Measurements from ENCODE around the gene ZBTB5. TPM values are rescaled to one million over a fixed set of nuclear protein-coding genes. Genes with fewer than 3 reads are reported as not detected.
"Not testable (repeated sequence)": the region's sequence is repeated elsewhere in the genome, so short reads cannot be mapped to it uniquely, and the experiment has no call there.

ZBTB5 gene
- polyA plus RNA-seq, 2 donors, result 6.1 to 9.9 TPM

DNA sequence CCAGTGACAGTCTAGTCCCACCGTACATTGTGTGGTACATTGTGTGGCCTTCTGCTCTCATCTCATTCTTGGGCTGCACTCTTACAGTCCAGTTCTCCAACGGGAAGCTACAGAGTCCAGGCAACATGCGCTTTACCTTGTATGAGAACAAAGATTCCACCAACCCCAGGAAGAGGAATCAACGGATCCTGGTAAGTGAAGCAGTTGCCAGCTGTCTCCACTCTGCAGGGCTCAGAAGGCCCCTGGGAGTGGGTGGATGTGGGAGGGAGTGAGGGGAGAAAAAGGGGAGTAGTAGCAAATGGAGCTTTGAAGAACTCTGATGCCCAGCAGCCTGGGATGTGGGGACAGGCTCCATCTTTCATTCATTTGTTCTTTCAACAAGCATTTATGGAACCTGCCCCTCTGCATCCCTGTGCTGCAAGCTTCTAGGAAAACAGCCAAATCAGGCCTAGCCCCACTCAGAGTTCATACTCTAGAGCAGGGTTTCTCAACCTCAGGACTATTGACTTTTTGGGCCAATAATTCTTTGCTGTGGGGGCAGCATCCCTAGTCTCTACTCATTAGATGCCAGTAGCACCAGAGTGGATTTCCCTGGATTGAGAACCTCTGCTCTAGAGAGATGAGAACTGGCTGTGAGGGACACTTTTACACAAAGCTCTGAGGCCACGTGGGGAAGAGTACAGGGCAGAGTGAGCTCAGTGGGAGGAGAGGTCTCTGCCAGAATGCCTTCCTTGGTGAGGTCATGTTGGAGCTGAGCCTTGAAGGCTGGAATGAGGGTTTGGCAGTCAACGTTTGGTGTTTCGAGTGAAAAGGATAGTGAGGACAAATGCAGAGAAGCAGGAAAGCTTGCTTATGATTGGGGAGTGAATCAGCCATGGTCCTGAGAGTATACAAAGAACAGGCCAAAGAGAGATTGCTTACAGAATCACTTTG, 21.6 kb upstream of the ZBTB5 start:
- peak overlapping the region; percentile 70 to 84 for H3K4me3 ChIP-seq (ENCODE audit: low read depth in 1 of 2, low read length in 2 of 2)
- WGBS, 2 donors, result 11 to 18% methylated on average over 7 of the region's 7 CpGs
- H3K4me1 ChIP-seq (ENCODE audit: control insufficient read depth in 2 of 2, insufficient read depth in 2 of 2, low read length in 1 of 2), result peaks cover 0 to 15% of the 10 kb centered on the region in 2 donors
- no peaks in the 10 kb centered on the region for H3K9me3 ChIP-seq (ENCODE audit: control insufficient read depth in 2 of 2, insufficient read depth in 1 of 2, low read depth in 1 of 2, low read length in 1 of 2)
- peaks cover 2 to 3% of the 10 kb centered on the region in 2 donors for H3K36me3 ChIP-seq (ENCODE audit: control insufficient read depth in 2 of 2, insufficient read depth in 2 of 2, low read length in 1 of 2)
- H3K27ac ChIP-seq (ENCODE audit: low read depth in 2 of 2, low read length in 1 of 2), result peak overlapping the region; percentile 43 to 89
- H3K27me3 ChIP-seq (ENCODE audit: control insufficient read depth in 1 of 2, insufficient read depth in 2 of 2, low read length in 2 of 2), result no peaks in the 10 kb centered on the region

DNA sequence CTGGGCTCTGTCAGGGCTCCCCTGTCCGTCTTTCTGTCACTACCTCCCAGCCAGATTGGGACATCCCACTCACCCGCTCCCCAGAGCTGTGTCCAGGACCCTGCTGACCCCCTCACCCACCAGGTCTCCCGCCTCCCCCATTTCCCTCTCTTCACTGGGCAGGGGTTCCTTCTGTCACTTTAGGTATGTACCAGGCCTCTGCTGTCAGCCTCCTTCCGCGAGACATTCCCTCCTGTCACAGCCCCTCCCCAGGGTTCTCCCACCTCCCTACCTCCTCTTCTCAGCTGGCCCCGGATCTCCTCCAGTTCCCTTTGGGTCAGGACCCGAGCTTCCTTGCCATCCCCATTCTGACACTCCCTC, 21.0 kb upstream of the ZBTB5 start:
- Histone ChIP-seq H3K27me3 (ENCODE audit: control insufficient read depth in 1 of 2, insufficient read depth in 2 of 2, low read length in 2 of 2) (no peaks in the 10 kb centered on the region), H3K4me3 (ENCODE audit: low read depth in 1 of 2, low read length in 2 of 2) (peak overlapping the region; percentile 70 to 84), H3K36me3 (ENCODE audit: control insufficient read depth in 2 of 2, insufficient read depth in 2 of 2, low read length in 1 of 2) (peaks cover 2 to 3% of the 10 kb centered on the region in 2 donors), H3K9me3 (ENCODE audit: control insufficient read depth in 2 of 2, insufficient read depth in 1 of 2, low read depth in 1 of 2, low read length in 1 of 2) (no peaks in the 10 kb centered on the region), H3K27ac (ENCODE audit: low read depth in 2 of 2, low read length in 1 of 2) (peak overlapping the region; percentile 43 to 89), H3K4me1 (ENCODE audit: control insufficient read depth in 2 of 2, insufficient read depth in 2 of 2, low read length in 1 of 2) (peaks cover 0 to 15% of the 10 kb centered on the region in 2 donors)
- 3 to 6% methylated on average over 7 of the region's 7 CpGs for WGBS, 2 donors

DNA sequence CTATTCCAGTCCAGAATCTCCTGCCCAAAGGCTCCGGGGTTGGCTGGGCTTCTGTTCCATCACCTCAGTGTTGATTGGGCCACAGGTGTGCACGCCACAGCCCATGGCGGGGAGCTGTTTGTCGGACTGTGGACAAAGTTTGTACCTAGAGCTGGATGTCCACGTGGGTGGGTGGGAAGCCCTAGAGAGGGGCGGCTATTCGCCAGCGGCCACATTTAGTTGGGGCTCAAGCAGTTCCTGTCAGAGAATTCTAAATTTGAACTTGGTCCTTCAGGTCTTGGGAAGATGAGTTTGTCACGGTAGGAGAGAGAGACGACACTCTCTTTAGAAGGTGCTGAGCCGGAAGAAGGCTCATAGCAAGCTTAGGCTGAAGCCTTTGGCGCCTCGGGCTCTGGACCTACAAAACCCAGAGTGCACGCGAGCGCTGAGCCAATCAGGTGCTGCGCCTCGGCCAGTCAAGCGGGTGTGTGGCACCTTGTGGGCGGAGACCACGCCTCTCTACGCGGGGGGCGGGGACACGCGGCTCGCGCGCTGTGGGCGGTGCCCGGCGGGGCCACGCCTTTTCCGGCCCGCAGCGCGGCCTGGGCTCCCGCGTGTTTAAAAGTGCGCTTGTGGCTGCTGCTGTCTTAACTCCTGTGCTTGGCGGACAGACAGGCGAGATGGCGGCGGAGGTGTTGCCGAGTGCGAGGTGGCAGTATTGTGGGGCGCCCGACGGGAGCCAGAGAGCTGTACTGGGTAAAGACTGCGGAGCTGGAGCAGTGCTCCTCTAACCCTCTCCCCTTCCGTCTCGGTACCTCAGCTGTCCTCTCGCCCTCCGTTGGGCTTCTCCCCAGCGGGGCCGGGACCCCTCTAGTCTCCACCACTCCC, 20.4 kb upstream of the ZBTB5 start, which contains the start of gene POLR1E:
POLR1E (plus strand) TSS at position 560 of the 867 bp plus-strand sequence; CDS start at position 660, 100 bp downstream.
- Histone ChIP-seq H3K27ac (ENCODE audit: low read depth in 2 of 2, low read length in 1 of 2) (peak within 1 kb of the TSS; percentile 43 to 89), H3K9me3 (ENCODE audit: control insufficient read depth in 2 of 2, insufficient read depth in 1 of 2, low read depth in 1 of 2, low read length in 1 of 2) (no peaks in the 10 kb centered on the region), H3K27me3 (ENCODE audit: control insufficient read depth in 1 of 2, insufficient read depth in 2 of 2, low read length in 2 of 2) (no peaks in the 10 kb centered on the region), H3K4me3 (ENCODE audit: low read depth in 1 of 2, low read length in 2 of 2) (peak within 1 kb of the TSS; percentile 70 to 84), H3K4me1 (ENCODE audit: control insufficient read depth in 2 of 2, insufficient read depth in 2 of 2, low read length in 1 of 2) (peaks cover 0 to 15% of the 10 kb centered on the region in 2 donors), H3K36me3 (ENCODE audit: control insufficient read depth in 2 of 2, insufficient read depth in 2 of 2, low read length in 1 of 2) (peaks cover 2 to 3% of the 10 kb centered on the region in 2 donors)
- 3% methylated on average over 53 to 56 of the region's 56 CpGs for WGBS, 2 donors

DNA sequence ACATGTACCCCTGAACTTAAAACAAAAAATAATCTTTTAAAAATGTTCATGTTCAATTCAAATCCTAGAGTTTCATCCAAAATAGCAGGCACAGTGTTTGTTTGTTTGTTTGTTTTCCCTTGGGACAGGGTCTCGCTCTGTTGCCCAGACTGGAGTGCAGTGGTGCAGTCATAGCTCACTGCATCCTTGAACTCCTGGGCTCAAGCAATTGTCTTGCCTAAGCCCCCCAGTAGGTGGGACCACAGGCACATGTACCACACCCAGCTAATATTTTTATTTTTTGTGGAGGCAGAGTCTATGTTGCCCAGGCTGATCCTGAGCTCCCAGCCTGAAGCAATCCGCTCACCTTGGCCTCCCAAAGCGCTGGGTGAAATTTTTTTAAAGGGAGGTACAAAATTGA, 15.5 kb upstream of the ZBTB5 start:
- 85 to 93% methylated on average over 3 of the region's 3 CpGs for WGBS, 2 donors
- H3K27me3 ChIP-seq (ENCODE audit: control insufficient read depth in 1 of 2, insufficient read depth in 2 of 2, low read length in 2 of 2), result no peaks in the 10 kb centered on the region
- H3K4me3 ChIP-seq (ENCODE audit: low read depth in 1 of 2, low read length in 2 of 2), result no peak overlapping the region
- no peaks in the 10 kb centered on the region for H3K9me3 ChIP-seq (ENCODE audit: control insufficient read depth in 2 of 2, insufficient read depth in 1 of 2, low read depth in 1 of 2, low read length in 1 of 2)
- no peaks in the 10 kb centered on the region for H3K36me3 ChIP-seq (ENCODE audit: control insufficient read depth in 2 of 2, insufficient read depth in 2 of 2, low read length in 1 of 2)
- no peak overlapping the region for H3K27ac ChIP-seq (ENCODE audit: low read depth in 2 of 2, low read length in 1 of 2)
- H3K4me1 ChIP-seq (ENCODE audit: control insufficient read depth in 2 of 2, insufficient read depth in 2 of 2, low read length in 1 of 2), result no peaks in the 10 kb centered on the region

DNA sequence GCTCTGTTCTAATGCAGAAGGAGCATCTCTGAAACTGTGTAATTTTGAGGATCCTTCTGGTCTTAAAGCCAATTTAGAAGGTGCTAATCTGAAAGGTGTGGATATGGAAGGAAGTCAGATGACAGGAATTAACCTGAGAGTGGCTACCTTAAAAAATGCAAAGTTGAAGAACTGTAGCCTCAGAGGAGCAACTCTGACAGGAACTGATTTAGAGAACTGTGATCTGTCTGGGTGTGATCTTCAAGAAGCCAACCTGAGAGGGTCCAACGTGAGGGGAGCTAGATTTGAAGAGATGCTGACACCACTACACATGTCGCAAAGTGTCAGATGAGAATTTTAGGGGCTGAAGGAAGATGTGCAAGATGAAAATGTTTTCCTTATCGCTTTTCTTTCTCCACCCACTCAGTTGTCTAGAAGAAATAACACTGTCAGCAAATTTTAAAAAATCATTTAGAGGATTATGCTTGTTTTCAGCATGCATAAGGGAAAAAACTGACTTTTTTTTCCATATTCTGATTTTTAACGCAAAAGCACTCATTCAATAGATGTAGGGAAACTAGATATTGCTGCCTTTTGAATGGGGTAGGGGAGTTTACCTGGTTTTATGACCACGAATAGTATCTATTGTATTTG, 12.9 kb upstream of the ZBTB5 start:
- H3K4me1 ChIP-seq (ENCODE audit: control insufficient read depth in 2 of 2, insufficient read depth in 2 of 2, low read length in 1 of 2); H3K27ac ChIP-seq (ENCODE audit: low read depth in 2 of 2, low read length in 1 of 2); H3K9me3 ChIP-seq (ENCODE audit: control insufficient read depth in 2 of 2, insufficient read depth in 1 of 2, low read depth in 1 of 2, low read length in 1 of 2); H3K4me3 ChIP-seq (ENCODE audit: low read depth in 1 of 2, low read length in 2 of 2); H3K27me3 ChIP-seq (ENCODE audit: control insufficient read depth in 1 of 2, insufficient read depth in 2 of 2, low read length in 2 of 2); H3K36me3 ChIP-seq (ENCODE audit: control insufficient read depth in 2 of 2, insufficient read depth in 2 of 2, low read length in 1 of 2): not testable (repeated sequence)
- 71% methylated on average over 5 of the region's 5 CpGs for WGBS, 2 donors

DNA sequence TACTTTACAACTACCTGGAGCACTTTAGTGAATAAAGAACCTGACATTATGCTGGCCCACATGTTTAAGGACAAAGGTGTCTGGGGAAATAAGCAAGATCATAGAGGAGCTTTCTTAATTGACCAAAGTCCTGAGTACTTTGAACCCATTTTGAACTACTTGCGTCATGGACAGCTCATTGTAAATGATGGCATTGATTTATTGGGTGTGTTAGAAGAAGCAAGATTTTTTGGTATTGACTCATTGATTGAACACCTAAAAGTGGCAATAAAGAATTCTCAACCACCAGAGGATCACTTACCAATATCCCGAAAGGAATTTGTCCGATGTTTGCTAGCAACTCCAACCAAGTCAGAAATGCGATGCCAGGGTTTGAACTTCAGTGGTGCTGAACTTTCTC, 12.2 kb upstream of the ZBTB5 start:
- not testable (repeated sequence) for H3K27ac ChIP-seq (ENCODE audit: low read depth in 2 of 2, low read length in 1 of 2)

DNA sequence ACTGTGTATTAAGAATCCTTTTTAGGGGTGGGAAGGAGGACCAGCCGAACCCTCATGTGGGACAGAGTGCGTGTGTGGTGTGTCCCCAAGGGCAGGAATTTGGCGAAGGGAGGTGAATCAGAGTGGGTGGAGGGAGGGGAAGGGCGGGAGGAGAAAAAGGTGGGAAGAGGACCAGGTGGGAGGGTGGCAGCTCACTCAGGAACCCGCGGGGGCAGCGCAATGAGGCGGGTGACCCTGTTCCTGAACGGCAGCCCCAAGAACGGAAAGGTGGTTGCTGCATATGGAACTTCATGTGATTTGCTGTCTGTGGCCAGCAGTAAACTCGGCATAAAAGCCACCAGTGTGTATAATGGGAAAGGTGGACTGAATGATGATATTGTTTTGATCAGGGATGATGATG, 11.7 kb upstream of the ZBTB5 start:
- Histone ChIP-seq H3K9me3 (ENCODE audit: control insufficient read depth in 2 of 2, insufficient read depth in 1 of 2, low read depth in 1 of 2, low read length in 1 of 2) (no peaks in the 10 kb centered on the region), H3K27me3 (ENCODE audit: control insufficient read depth in 1 of 2, insufficient read depth in 2 of 2, low read length in 2 of 2) (no peaks in the 10 kb centered on the region), H3K36me3 (ENCODE audit: control insufficient read depth in 2 of 2, insufficient read depth in 2 of 2, low read length in 1 of 2) (no peaks in the 10 kb centered on the region), H3K4me3 (ENCODE audit: low read depth in 1 of 2, low read length in 2 of 2) (no peak overlapping the region), H3K4me1 (ENCODE audit: control insufficient read depth in 2 of 2, insufficient read depth in 2 of 2, low read length in 1 of 2) (peaks cover 0 to under 1% of the 10 kb centered on the region in 2 donors), H3K27ac (ENCODE audit: low read depth in 2 of 2, low read length in 1 of 2) (no peak overlapping the region)
- WGBS, 2 donors, result 65 to 74% methylated on average over 10 to 11 of the region's 11 CpGs

More for the DNA sequence above, 12.2 kb upstream of the ZBTB5 start:
- WGBS, 2 donors, result 82 to 87% methylated on average over 4 of the region's 4 CpGs
- not testable (repeated sequence) for H3K4me1 ChIP-seq (ENCODE audit: control insufficient read depth in 2 of 2, insufficient read depth in 2 of 2, low read length in 1 of 2); H3K4me3 ChIP-seq (ENCODE audit: low read depth in 1 of 2, low read length in 2 of 2); H3K36me3 ChIP-seq (ENCODE audit: control insufficient read depth in 2 of 2, insufficient read depth in 2 of 2, low read length in 1 of 2); H3K9me3 ChIP-seq (ENCODE audit: control insufficient read depth in 2 of 2, insufficient read depth in 1 of 2, low read depth in 1 of 2, low read length in 1 of 2); H3K27me3 ChIP-seq (ENCODE audit: control insufficient read depth in 1 of 2, insufficient read depth in 2 of 2, low read length in 2 of 2)

DNA sequence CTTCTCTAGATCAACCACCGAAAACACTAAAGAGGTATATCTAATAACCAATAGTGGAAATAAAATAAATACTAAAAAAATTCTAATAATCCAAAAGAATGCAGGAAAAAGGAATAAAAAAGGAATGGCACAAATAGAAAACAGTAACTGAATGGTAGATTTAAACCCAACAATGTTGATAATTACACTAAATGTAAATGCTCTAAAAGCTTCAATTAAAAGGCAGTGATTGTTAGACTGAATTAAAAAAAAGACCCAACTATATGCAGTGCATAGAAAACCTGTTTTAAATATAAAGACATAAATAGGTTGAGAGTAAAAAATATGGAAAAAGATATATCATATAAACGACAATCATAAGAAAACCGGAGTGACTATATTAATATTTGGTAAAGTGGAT, 9.2 kb upstream of the ZBTB5 start:
- no peak overlapping the region for H3K4me3 ChIP-seq (ENCODE audit: low read depth in 1 of 2, low read length in 2 of 2)
- H3K4me1 ChIP-seq (ENCODE audit: control insufficient read depth in 2 of 2, insufficient read depth in 2 of 2, low read length in 1 of 2), result peaks cover 0 to 3% of the 10 kb centered on the region in 2 donors
- H3K27me3 ChIP-seq (ENCODE audit: control insufficient read depth in 1 of 2, insufficient read depth in 2 of 2, low read length in 2 of 2), result no peaks in the 10 kb centered on the region
- H3K36me3 ChIP-seq (ENCODE audit: control insufficient read depth in 2 of 2, insufficient read depth in 2 of 2, low read length in 1 of 2), result no peaks in the 10 kb centered on the region
- H3K9me3 ChIP-seq (ENCODE audit: control insufficient read depth in 2 of 2, insufficient read depth in 1 of 2, low read depth in 1 of 2, low read length in 1 of 2), result no peaks in the 10 kb centered on the region
- H3K27ac ChIP-seq (ENCODE audit: low read depth in 2 of 2, low read length in 1 of 2), result no peak overlapping the region
- 90 to 93% methylated on average over 3 of the region's 3 CpGs for WGBS, 2 donors

DNA sequence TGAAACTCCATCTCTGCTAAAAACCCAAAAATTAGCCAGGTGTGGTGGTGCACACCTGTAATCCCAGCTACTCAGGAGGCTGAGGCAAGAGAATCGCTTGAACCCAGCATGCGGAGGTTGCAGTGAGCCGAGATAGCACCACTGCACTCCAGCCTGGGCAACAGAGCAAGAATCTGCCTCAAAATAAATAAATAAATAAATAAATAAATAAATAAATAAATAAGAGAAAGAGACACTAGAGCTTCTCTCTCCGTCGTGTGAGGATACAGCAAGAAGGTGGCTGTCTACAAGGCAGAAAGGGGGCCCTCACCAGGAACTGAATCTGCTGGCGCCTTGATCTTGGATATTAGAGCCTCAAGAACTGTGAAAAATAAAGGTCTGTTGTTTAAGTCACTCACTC, 8.7 kb upstream of the ZBTB5 start:
- H3K9me3 ChIP-seq (ENCODE audit: control insufficient read depth in 2 of 2, insufficient read depth in 1 of 2, low read depth in 1 of 2, low read length in 1 of 2); H3K27me3 ChIP-seq (ENCODE audit: control insufficient read depth in 1 of 2, insufficient read depth in 2 of 2, low read length in 2 of 2); H3K4me1 ChIP-seq (ENCODE audit: control insufficient read depth in 2 of 2, insufficient read depth in 2 of 2, low read length in 1 of 2); H3K27ac ChIP-seq (ENCODE audit: low read depth in 2 of 2, low read length in 1 of 2); H3K4me3 ChIP-seq (ENCODE audit: low read depth in 1 of 2, low read length in 2 of 2); H3K36me3 ChIP-seq (ENCODE audit: control insufficient read depth in 2 of 2, insufficient read depth in 2 of 2, low read length in 1 of 2): not testable (repeated sequence)
- 65 to 70% methylated on average over 6 of the region's 6 CpGs for WGBS, 2 donors

Data from esophagus (tissue), 2 donors.